SK-N-SH (cell line): Measurements from ENCODE around the gene DLG1. TPM values are rescaled to one million over a fixed set of nuclear protein-coding genes. Genes with fewer than 3 reads are reported as not detected.

Experiments used
- CTCF ChIA-PET: fragments of 300-600, 350-600 bp; formaldehyde crosslinking; extraction: SDS; loops from one replicate; lab custom pipeline; 2021; lab: Yijun Ruan, JAX
- POLR2A ChIA-PET: fragments of 350-600 bp; sonication (Branson Sonifier 250); formaldehyde crosslinking; extraction: SDS; loops from one replicate; lab custom pipeline; 2020; ENCODE audit warnings: antibody characterized with exemption, inconsistent platforms; lab: Yijun Ruan, JAX
- DNase-seq: peaks from one replicate; pipeline ENCODE4 v3.0.0; 2012
- H2AFZ ChIP-seq: fragments of 200-600 bp; sonication (generic); 2 replicates; pipeline ENCODE4 v1.8.1; 2016; ENCODE audit warnings: antibody characterized with exemption, mild to moderate bottlenecking, low read depth
- H3F3A ChIP-seq: fragments of 200-600 bp; sonication (generic); replicated peaks from 2 replicates; pipeline ENCODE3; 2016; ENCODE audit warnings: antibody characterized with exemption, mild to moderate bottlenecking; ENCODE audit not compliant: insufficient read depth
- H3K27ac ChIP-seq, 2 experiments: fragments of 200-500 bp in 1 of 2; fragments of 200-600 bp in 1 of 2; sonication (Bioruptor generic) in 1 of 2; sonication (generic), shearing (Covaris generic) in 1 of 2; 2 replicates each; pipeline versions ENCODE4 v1.5.1 to v1.6.1; 2014 to 2016; ENCODE audit warnings: low read depth in 2 of 2, inconsistent platforms in 1 of 2, low read length in 1 of 2, mild to moderate bottlenecking in 1 of 2, mixed read lengths in 1 of 2
- H3K27me3 ChIP-seq: fragments of 200-600 bp; sonication (generic), shearing (Covaris generic); 2 replicates; pipeline ENCODE4 v1.6.1; 2016; ENCODE audit warnings: mixed run types; ENCODE audit not compliant: insufficient read depth
- H3K36me3 ChIP-seq, 2 experiments: fragments of 200-500 bp in 1 of 2; fragments of 200-600 bp in 1 of 2; sonication (Bioruptor generic) in 1 of 2; sonication (generic) in 1 of 2; replicated peaks in 1 of 2; 2 replicates each; pipeline versions ENCODE3 to v1.5.1; 2014 to 2016; ENCODE audit warnings: low read length in 1 of 2, mild to moderate bottlenecking in 1 of 2; ENCODE audit not compliant: insufficient read depth in 2 of 2, control insufficient read depth in 1 of 2
- H3K4me1 ChIP-seq, 2 experiments: fragments of 200-500 bp in 1 of 2; fragments of 200-600 bp in 1 of 2; sonication (Bioruptor generic) in 1 of 2; sonication (generic), shearing (Covaris generic) in 1 of 2; 2 replicates each; pipeline versions ENCODE4 v1.5.1 to v1.6.1; 2014 to 2016; ENCODE audit warnings: low read depth in 1 of 2, low read length in 1 of 2, mixed run types in 1 of 2; ENCODE audit not compliant: insufficient read depth in 2 of 2, control insufficient read depth in 1 of 2
- H3K4me2 ChIP-seq: fragments of 200-600 bp; sonication (generic), shearing (Covaris generic); 2 replicates; pipeline ENCODE4 v1.6.1; 2017; ENCODE audit warnings: mixed run types
- H3K4me3 ChIP-seq, 2 experiments: fragments of 200-500 bp in 1 of 2; fragments of 200-600 bp in 1 of 2; sonication (Bioruptor generic) in 1 of 2; sonication (generic), shearing (Covaris generic) in 1 of 2; 2 replicates each; pipeline versions ENCODE4 v1.5.1 to v1.8.1; 2014 to 2016; ENCODE audit warnings: low read depth in 2 of 2, inconsistent platforms in 1 of 2, low read length in 1 of 2, mild to moderate bottlenecking in 1 of 2, mixed read lengths in 1 of 2, moderate library complexity in 1 of 2
- H3K79me2 ChIP-seq: fragments of 200-600 bp; sonication (generic); 2 replicates; pipeline ENCODE4 v1.8.1; 2017; ENCODE audit warnings: mild to moderate bottlenecking; ENCODE audit not compliant: insufficient read depth
- H3K9ac ChIP-seq: fragments of 200-600 bp; sonication (generic); 2 replicates; pipeline ENCODE4 v1.6.1; 2017; ENCODE audit warnings: mixed run types
- H3K9me2 ChIP-seq: fragments of 200-600 bp; sonication (generic); 2 replicates; pipeline ENCODE4 v1.6.1; 2017; ENCODE audit warnings: mixed run types
- H3K9me3 ChIP-seq: fragments of 200-600 bp; sonication (generic); 2 replicates; pipeline ENCODE4 v1.6.1; 2017; ENCODE audit warnings: mixed run types, mild to moderate bottlenecking, moderate library complexity
- H4K20me1 ChIP-seq: fragments of 200-600 bp; sonication (generic); 2 replicates; pipeline ENCODE4 v1.6.1; 2017; ENCODE audit warnings: mild to moderate bottlenecking, mixed run types; ENCODE audit not compliant: insufficient read depth
- CHD2 ChIP-seq: fragments of 150-350 bp; IDR thresholded peaks from 2 replicates; pipeline ENCODE4 v1.6.1; 2018; ENCODE audit warnings: low read length; ENCODE audit not compliant: partially characterized antibody
- ELF1 ChIP-seq: IDR thresholded peaks from 2 replicates; pipeline ENCODE4 v1.4.0; 2012
- EP300 ChIP-seq, 2 experiments: IDR thresholded peaks; 2 replicates each; pipeline versions ENCODE4 v1.4.0 to v1.6.1; 2012; ENCODE audit warnings: borderline replicate concordance in 1 of 2, low read depth in 1 of 2, low read length in 1 of 2
- EZH2phosphoT487 ChIP-seq: fragments of 200-600 bp; sonication (generic); IDR thresholded peaks from 2 replicates; pipeline ENCODE4 v1.6.1; 2017; ENCODE audit warnings: low read depth, mixed run types, mild to moderate bottlenecking, antibody characterized with exemption, moderate library complexity, borderline replicate concordance
- FOXM1 ChIP-seq: IDR thresholded peaks from 2 replicates; pipeline ENCODE4 v1.4.0; 2012; ENCODE audit warnings: low read depth, mild to moderate bottlenecking
- GABPA ChIP-seq: IDR thresholded peaks from 2 replicates; pipeline ENCODE4 v1.4.0; 2012; ENCODE audit warnings: low read depth, mild to moderate bottlenecking
- IRF3 ChIP-seq: fragments of 150-350 bp; IDR thresholded peaks from 2 replicates; pipeline ENCODE4 v1.6.1; 2016; ENCODE audit warnings: mild to moderate bottlenecking, low read depth, low read length
- MXI1 ChIP-seq: IDR thresholded peaks from 2 replicates; pipeline ENCODE4 v1.6.1; 2012; ENCODE audit warnings: mild to moderate bottlenecking, low read depth, low read length, improper control_type of control experiment
- NFIC ChIP-seq: IDR thresholded peaks from 2 replicates; pipeline ENCODE4 v1.4.0; 2012; ENCODE audit warnings: borderline replicate concordance
- NRF1 ChIP-seq: IDR thresholded peaks from 2 replicates; pipeline ENCODE4 v1.6.1; 2012; ENCODE audit warnings: low read depth, mild to moderate bottlenecking, low read length
- PBX3 ChIP-seq: IDR thresholded peaks from 2 replicates; pipeline ENCODE4; 2012
- POLR2AphosphoS5 ChIP-seq: IDR thresholded peaks from 2 replicates; pipeline ENCODE4 v1.6.1; 2012; ENCODE audit warnings: low read depth, low read length
- RAD21 ChIP-seq: IDR thresholded peaks from 2 replicates; pipeline ENCODE4 v1.6.1; 2012; ENCODE audit warnings: mild to moderate bottlenecking, low read length
- RFX5 ChIP-seq: IDR thresholded peaks from 2 replicates; pipeline ENCODE4 v1.6.1; 2012; ENCODE audit warnings: mild to moderate bottlenecking, improper control_type of control experiment, low read length
- TAF1 ChIP-seq: IDR thresholded peaks from 2 replicates; pipeline ENCODE4 v1.6.1; 2012; ENCODE audit warnings: low read depth, mild to moderate bottlenecking, low read length, moderate library complexity, borderline replicate concordance
- TEAD4 ChIP-seq: IDR thresholded peaks from 2 replicates; pipeline ENCODE4 v1.4.0; 2012; ENCODE audit warnings: mild to moderate bottlenecking, borderline replicate concordance; ENCODE audit not compliant: insufficient read depth
- WGBS: methylation state at CpG from one replicate; pipeline ENCODE4 v1.1.6; 2017; ENCODE audit warnings: low lambda C conversion rate; 5-methylcytosine and 5-hydroxymethylcytosine counted together
- polyA plus RNA-seq, 3 experiments: library from polyadenylated mRNA; depleted of rRNA; stranded (reverse); fragments of >200 nt; gene quantifications; 2 replicates each; pipeline ENCODE4 v1.2.3, GENCODE V29; 2012

The DLG1 gene
- 16.5 and 21.0 TPM in 2 replicates for polyA plus RNA-seq (2012; rRNA removed)
- 24.3 and 26.7 TPM in 2 replicates for polyA plus RNA-seq (2012; cell fraction: cytosol; rRNA removed)
- polyA plus RNA-seq (2012; cell fraction: nucleus; rRNA removed), result 16.9 and 38.8 TPM in 2 replicates

DNA sequence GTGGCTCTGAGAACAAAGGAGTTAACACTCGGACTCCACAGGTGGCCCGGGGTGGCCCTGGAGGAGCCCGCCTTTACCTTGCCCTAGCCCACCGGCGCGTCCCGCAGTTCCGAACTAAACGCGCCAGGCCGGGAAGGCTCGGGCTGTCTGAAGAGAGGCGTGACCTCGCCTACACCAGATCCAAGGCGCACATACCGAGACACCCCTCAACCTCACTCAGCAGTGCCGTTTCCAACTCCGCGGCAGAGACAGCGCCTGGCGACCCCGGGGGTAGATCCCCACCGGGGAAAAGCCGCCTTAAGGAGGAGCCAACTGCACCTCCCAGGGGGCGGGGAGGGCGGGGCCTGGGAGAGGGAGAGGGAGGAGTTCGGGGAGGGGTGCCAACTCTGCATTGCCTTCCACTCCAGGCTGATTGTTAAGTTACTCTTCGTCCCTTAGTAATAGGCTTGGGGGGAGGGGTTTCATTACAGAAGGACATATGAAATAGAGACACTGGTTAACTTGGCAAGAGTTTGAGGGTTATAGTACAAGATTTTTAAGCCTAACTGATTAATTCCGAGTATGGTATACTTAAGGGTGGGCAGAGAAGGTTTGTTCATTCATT is at the start of gene DLG1:
Gene DLG1 (minus strand): TSS at position 272 of the 604 bp plus-strand sequence. CDS start 1,408 bp downstream, outside the sequence.
- peaks cover 41% of the 10 kb centered on the region for H3K79me2 ChIP-seq
- peak; percentile 38 for TF ChIP-seq CHD2
- TF ChIP-seq EP300 (IDR thresholded peaks at IDR 0.05; ENCODE audit: borderline replicate concordance in 1 of 2, low read depth in 1 of 2, low read length in 1 of 2), result no peak
- TF ChIP-seq TAF1, result peak; percentile 35; the same call in 1 of the 2 replicates
- no peak for TF ChIP-seq EZH2phosphoT487
- TF ChIP-seq POLR2AphosphoS5, result peak; percentile 85
- peak; percentile 30; the same call in 1 of the 2 replicates for TF ChIP-seq MXI1
- TF ChIP-seq NFIC, result peak; percentile 36; the same call in 1 of the 2 replicates
- TF ChIP-seq PBX3, result no peak
- TF ChIP-seq FOXM1, result no peak
- peak; percentile 14; the same call in 1 of the 2 replicates for TF ChIP-seq RAD21
- TF ChIP-seq GABPA, result no peak
- 0 out of 2 replicates have a peak, but pooled peaks have one; percentile 2 for TF ChIP-seq RFX5
- no peaks in the 10 kb centered on the region for H3F3A ChIP-seq
- peak within 1 kb of the TSS; percentile 91 for H2AFZ ChIP-seq
- POLR2A ChIA-PET, result interaction anchor here (0.7 to 1.0 kb wide), 3 partner anchors 94 to 222 kb away, joined by 3 read pairs; no protein-coding TSS in a partner anchor
- H3K9me2 ChIP-seq, result no peaks in the 10 kb centered on the region
- H3K27ac ChIP-seq, result peak within 1 kb of the TSS; percentile 86 to 94
- WGBS, result 0% methylated on average over 8 of the region's 29 CpGs
- H3K4me1 ChIP-seq, result peaks cover 4 to 9% of the 10 kb centered on the region in 2 experiments; a peak in 3 of 4 replicates
- H4K20me1 ChIP-seq, result peaks cover 12% of the 10 kb centered on the region; the same call in 1 of the 2 replicates
- CTCF ChIA-PET, result interaction anchor here (0.7 to 6.3 kb wide), 5 partner anchors 41 to 256 kb away, joined by 3 to 28 read pairs (median 3); no protein-coding TSS in a partner anchor
- peaks cover 26% of the 10 kb centered on the region in 2 experiments for H3K36me3 ChIP-seq
- peak within 1 kb of the TSS; percentile 88 for H3K4me2 ChIP-seq
- no peaks in the 10 kb centered on the region for H3K27me3 ChIP-seq
- H3K9me3 ChIP-seq, result no peaks in the 10 kb centered on the region
- H3K9ac ChIP-seq, result peak within 1 kb of the TSS; percentile 87
- peak within 1 kb of the TSS; percentile 93 to 96 for H3K4me3 ChIP-seq
- peak; percentile 94 for DNase-seq

- 85% methylated on average over 6 of the region's 6 CpGs for WGBS
- Histone ChIP-seq H3K4me2 (no peak overlapping the region), H3K9me3 (no peaks in the 10 kb centered on the region)
- CTCF ChIA-PET, result no interaction called here
- no peak for TF ChIP-seq ELF1
- no peak for TF ChIP-seq IRF3
- no peak for TF ChIP-seq TAF1
- no peak for TF ChIP-seq TEAD4
- no peak for TF ChIP-seq NRF1
- TF ChIP-seq, all 33 proteins: peak for 0
- Histone ChIP-seq H3F3A (no peaks in the 10 kb centered on the region), H3K9ac (no peak overlapping the region), H4K20me1 (no peaks in the 10 kb centered on the region), H3K4me3 (no peak overlapping the region), H3K36me3 (no peaks in the 10 kb centered on the region), H2AFZ (no peak overlapping the region), H3K4me1 (peaks cover 0 to 11% of the 10 kb centered on the region in 2 experiments; a peak in 2 of 4 replicates), H3K27ac (no peak overlapping the region), H3K79me2 (no peaks in the 10 kb centered on the region), H3K27me3 (no peaks in the 10 kb centered on the region), H3K9me2 (no peaks in the 10 kb centered on the region)
- POLR2A ChIA-PET, result no interaction called here
- no peak for DNase-seq
Measured at GRCh38 chr3:197348014-197348413, 49.6 kb upstream of the DLG1 start.
